HG03159 (cell line): ENCODE data around the gene HOXB5.

ENCODE experiments used
- ATAC-seq: cut with Tn5 transposase; IDR thresholded peaks from one replicate; pipeline ENCODE4 v1.9.1; 2021; ENCODE audit warnings: mild to moderate bottlenecking, moderate library complexity; ENCODE audit not compliant: unreplicated experiment

Gene HOXB5

DNA sequence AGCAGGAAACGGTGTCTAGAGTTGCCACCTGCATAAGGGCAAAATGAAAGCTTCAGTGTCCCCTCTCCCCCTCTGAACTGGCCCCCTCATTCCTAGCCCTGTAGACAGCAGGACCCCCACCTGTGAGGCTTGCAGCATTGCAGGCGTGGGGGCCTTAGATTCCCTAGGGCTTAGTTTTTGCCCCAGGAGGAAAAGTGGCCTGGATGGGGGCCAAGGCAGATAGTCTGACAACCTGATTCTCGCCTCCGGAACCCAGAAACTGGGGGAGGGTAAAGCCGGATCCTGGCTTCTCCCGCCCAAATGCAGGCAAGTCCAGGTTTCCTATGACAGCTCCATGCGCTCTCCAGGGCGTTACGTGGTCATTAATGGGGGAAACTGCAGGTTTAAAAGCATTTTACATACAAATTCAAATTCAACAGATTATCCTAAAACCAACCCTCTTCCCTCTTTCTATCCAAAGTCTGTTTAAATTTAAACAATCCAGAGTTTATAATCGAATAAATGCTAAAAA lies 11.9 kb upstream of the HOXB5 start:
- ATAC-seq, result no peak

DNA sequence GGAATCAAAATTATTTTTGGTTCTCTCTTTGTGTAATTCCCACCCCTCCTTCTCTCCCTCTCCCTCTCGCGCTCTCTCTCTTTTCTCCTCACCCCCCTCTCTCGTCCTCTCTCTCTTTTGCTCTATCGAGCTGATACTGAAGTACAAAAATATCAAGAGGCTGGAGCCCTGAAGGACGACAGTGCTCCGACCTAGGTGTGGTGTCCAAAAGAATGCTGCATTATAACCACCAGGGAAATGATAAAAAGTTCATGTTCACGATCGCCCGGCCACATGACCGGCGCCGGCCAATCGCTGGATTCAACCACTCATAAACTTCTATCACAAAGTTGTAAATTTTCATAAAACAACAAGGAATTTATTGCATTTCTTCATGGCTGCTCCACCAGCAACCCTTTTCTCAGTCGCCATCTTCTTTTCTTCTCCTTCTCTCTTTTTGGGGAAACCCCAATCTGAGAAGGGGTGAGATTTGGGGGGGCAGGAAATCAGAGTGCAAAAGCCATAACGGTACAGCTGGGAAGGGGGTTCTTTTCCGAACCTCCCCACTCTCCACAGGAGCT lies 11.3 kb upstream of the HOXB5 start, which contains the start of gene HOXB6:
Gene HOXB6, minus strand, starts transcription at position 217 of the 560 bp plus-strand sequence. CDS start 6,836 bp downstream, outside the sequence.
- no peak for ATAC-seq

DNA sequence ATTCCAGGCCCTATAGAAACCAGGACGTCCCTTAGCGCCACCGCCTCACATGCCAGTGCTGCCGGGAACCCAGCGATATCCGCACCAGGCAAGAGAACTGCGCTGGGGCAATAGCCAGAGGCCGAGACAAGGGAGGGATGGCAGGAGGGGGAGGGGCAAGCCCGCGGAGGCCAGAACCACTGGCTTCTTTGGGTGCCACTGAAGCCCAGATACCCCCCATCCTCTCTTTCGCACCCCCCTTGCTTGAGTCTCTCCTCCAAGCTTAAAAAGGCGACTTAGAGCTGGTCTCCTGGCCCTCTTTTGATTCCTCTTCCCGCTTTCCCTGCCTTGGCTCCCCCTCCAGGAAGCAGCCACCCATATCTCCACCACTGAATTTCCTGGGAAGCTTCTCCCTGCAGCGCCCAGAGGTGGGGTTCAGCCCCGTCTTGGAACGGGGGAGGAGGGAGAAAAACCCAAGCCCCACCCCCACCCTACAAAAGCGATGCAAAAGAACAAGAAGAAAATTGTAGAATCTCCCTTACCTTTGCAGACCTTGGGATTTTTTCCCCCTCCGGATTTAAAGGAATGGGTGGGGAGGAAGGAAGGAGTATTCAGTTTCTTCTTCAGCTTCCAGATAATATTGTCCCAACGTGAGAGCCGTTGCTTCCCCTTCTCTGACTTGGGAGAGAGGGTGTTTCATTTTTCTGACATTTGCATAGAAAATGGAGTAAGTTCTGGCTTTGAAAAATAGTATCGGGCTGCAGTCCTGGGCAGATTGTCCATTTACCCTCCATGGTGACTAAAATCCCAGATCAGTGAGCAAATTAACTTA lies 10.6 kb upstream of the HOXB5 start:
- ATAC-seq, result no peak

DNA sequence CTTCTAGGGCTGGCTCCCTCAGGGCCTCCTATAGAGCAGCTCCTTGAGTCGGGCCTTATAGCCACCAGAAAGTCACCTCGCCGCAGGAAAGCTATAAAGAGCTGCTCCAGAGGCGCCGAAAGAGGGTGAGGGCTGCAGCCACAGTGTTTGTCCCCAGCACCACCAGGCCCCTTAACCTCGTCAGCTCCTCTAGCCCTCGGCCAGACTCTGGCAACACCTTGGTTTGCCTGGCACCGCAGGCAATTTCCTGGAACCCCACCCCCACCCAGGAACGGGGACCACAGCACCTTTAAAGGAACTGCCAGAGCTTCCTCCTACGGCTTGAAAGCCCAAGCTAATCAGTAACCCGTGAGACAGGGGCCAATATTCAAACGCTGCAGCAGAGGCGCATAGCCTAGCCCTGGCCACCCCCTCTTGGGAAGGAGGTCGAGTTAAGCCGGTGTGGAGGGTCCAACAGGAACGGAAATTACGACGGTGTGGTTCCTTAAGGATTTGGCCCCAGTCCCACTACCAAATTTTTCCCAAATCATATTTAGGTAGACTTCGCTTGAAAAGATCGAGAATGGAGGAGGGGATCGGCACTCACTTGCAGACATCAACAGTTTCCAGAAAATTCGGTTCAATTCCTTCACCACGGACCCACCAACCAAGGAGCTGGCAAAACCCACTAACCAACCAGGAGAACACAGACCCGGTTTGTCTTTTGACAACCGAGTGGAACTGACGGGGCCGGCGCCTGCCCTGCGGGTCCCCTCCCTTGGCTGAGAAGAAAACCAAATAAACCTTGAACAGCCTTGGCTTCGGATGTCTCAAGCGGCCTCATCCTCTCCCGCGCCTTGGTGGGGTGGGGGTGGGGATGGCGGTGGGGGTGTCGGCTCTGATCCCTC lies 8.2 kb upstream of the HOXB5 start:
- no peak for ATAC-seq

DNA sequence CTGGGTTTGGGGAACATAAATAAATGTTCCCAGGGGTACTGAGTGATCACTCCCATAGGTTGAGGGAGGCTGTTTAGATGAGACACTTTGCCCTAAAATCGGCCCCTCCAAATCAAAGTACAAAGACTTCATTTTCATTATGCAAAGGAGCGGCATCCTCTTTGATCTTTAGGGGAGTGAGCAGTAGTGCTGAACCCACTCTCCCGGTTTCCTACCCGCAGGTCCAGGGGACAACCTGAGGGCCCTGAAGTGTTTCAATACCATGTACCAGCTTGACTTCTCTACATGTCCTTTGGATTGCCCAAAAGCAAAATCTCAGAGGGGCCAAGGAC lies 7.6 kb upstream of the HOXB5 start:
- no peak for ATAC-seq

DNA sequence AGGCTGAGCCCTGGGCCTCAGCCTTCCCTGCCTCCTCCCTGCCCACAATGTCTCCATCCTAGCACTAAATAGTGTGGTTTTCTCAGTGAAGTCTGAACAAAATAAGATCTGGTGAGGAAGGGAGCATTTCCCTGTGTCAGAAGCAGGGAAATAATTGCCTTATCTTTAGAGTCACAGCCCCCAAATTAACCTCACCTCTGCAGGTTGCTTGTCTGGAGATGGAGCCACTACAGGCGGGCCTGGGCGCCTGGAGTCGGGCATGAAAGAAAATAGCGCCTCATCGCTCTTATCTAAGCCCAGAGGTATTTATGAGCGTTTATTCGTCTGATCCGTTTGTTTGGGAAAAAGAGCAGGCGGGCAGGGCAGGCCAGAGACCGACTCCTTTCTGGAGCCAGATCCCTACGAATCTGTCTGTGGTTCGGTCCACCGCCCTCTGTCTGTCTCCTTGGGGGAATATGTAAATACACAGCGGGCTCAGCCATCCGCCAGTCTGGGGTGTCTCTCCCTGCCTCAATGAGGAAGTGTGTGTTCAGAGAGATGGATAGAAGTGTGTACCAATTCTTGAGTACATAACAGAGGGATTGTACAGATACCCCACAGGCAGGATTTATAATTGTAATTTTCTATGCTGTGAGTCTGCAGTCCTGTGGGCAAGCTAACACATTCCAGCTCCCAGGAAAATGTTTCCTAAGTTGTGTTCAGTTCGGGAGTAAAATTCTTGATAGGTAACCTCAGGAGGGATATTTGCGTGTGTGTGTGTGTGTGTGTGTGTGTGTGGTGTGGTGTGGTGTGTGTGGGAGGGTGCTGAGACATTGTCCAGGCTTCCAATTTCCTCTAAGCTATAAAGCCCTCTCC lies 6.9 kb upstream of the HOXB5 start:
- ATAC-seq, result no peak

DNA sequence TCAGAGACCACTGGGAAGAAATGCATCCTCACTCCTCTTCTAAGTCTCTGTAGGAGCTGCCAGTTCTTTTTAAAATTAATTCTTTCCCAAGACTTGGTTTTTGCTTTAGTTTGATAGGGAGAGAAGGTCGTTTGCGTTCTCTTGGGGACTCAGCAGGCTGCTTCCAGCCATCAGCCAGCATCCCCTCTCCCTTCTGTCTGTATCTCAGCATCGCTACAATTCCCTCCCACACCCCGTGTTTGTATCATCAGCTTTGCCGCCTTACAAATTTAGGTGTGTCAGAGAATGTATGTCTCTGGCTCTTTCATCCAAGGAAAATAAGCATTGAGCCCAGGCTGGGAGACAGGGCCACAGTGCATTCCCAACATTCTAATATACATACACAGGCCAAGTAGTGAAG lies 5.8 kb upstream of the HOXB5 start:
- no peak for ATAC-seq

DNA sequence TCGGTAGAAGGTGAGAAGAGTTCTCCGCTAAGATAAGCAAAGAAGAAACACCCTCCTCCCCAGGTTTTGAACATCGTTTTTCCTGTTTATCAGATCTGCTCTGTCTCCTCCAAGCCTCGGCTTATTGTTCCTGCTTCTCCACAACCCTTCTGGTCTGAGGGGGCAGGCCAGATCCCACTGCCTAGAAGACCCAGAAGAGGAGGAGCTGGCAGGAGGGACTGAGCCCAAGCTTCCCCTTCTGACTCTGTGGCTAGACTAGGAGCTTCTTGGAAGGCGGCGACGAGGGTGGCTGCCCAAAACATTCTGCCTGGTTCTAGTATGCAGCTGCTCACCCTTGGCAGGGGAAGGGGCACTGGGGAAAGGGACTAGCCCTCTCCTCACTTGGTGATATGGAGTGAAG lies 5.2 kb upstream of the HOXB5 start:
- no peak for ATAC-seq

DNA sequence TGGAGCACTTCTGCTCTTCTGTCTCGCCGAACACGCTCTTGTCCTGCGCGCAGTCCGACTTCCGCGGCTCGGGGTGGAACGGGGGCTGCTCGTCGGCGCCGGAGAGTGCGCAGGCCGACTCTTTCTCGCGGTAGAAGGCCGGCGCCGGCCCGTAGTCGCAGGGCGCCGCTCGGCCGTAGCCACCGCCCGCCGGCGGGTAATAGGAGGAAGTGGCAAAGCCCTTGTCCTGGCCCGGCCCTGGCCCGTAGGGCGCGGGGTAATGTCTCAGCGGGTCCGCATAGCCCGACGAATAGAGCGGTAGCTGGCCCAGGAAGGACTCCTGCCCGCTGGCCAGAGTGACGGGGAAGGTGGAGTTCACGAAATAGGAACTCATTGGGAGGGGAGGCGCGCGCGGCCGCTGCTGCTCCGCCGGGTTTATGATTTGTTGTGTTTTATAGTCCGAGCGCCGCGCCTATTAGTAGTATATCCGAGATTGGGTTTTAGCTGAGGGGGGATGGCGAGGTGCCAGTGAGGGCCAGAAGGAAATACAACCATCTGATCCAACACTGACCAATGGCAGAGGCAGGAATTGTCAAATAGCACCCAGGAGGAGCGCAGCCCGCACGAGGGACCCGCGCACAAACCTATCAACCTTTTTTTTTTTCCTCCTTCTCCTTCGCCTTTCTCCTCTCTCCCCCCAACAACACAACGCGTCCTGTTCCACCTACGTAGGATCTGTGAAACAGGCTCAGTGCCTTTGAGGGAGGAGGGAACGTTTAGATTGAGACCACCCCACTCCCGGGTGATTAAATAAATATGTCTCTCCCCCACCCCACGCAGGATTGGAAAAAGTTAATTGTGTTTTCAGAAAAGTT lies 4.4 kb upstream of the HOXB5 start:
- ATAC-seq, result no peak

DNA sequence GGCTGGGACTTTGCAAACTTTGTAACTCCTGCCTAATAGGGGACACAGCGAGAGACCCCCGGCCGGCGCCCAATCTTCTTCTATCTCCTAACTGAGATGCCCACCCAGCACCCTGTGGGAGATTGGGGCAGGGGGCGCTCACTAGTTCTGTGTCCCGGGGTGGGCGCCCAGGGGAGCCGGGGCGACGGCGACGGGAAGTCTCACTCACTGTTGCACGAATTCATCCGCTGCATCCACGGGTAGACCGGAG lies 3.9 kb upstream of the HOXB5 start:
- ATAC-seq, result no peak

DNA sequence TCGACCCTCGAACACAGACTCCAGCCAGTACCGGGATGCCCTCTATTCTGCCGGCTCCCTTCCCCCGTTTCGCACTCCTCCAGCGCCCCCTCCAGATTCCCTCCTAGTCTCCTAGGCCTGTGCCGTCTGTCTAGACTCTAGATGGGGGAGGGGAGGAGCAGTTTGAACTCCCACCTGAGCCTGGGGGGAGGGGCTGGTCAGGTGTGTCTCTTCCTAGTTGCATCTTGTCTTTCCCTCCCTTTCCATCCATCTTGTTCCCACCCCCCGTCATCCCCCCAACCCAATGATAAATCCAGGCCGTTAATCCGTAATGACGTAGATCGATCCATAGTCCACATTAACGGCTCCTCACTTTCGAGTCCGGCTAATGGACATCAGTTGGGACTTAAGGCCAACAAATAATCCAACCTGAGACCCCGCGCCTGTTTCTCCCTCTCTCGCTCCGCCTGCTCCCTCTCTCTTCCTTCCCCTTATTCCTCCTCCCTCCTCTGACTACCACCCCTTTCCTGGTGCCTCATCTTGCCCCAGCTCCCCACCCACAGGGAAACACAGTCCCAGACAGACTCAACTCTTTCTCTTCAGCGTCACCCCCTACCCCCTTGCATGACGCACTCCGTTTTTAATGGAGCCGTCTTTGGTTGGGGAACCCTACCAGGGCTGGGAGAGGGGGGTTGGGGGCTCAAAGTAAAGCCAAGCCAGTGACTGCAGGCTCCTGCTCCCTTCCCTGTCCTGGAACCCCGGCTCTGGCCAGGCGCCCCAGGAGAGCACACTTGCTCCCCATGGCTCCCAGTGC lies 3.4 kb upstream of the HOXB5 start:
- no peak for ATAC-seq

DNA sequence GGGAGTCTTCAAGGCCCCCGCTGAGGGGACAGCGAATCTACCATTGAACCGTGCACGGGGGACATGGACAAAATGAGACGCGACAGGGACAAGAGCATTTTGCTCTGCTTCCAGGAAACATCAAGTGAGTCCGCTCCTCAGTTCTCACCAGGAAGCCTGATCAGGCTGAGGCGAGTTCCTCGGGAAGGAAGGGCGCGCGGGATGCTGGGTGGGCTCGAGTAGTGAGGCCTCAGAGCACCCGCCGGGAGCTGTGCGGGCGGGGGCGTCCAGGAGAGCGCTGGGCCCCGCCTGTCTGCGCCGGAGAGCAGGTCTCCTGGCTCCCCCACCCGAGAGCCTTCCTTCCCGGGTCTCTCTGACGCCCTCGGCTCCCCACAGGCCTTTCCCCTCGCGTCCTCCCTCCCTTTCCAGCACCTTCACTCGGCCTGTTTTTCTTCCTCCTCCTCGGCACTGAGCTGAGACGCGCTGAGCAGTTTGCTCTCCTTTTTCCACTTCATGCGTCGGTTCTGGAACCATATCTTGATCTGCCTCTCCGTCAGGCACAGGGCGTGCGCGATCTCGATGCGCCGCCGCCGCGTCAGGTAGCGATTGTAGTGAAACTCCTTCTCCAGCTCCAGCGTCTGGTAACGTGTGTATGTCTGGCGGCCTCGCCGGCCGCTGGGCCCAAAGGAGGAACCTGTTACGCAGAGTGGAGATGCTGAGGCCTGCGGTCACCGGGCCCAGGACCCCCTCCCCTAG lies 2.6 kb upstream of the HOXB5 start:
- ATAC-seq, result no peak

DNA sequence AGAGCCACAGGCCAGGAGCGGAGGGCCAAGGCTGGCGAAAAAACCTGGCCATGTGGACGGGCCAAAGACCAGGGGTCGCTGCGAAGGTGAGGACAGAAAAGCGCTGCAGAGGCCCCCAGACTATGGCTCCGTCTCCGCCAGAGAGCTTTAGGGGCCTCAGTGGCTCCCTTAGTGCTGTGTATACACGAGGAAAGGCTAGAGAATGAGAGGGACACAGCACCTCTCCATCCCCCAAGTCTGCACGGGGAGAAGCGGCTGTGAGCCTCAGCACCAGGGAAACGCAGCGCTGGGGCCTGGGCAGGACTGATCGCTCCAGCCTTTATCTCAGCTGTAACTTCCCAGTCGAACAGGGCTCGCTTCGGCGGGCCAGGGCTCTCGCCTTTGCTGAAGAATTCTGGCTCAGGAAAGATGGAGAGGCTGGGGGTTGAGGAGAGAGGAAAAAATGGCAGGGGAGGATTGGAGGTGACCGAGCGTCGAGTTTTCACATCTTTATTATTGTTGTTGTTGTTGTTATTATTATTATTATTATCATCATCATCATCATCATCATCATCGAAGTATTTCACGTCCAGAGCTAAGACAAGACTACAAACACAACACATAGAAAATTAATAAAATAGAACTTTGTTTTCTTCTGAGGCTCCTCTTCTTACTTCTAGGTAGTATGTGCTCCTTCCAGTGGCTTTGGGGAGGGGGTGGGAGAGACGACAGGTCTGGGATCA lies 1.9 kb upstream of the HOXB5 start:
- no peak for ATAC-seq

DNA sequence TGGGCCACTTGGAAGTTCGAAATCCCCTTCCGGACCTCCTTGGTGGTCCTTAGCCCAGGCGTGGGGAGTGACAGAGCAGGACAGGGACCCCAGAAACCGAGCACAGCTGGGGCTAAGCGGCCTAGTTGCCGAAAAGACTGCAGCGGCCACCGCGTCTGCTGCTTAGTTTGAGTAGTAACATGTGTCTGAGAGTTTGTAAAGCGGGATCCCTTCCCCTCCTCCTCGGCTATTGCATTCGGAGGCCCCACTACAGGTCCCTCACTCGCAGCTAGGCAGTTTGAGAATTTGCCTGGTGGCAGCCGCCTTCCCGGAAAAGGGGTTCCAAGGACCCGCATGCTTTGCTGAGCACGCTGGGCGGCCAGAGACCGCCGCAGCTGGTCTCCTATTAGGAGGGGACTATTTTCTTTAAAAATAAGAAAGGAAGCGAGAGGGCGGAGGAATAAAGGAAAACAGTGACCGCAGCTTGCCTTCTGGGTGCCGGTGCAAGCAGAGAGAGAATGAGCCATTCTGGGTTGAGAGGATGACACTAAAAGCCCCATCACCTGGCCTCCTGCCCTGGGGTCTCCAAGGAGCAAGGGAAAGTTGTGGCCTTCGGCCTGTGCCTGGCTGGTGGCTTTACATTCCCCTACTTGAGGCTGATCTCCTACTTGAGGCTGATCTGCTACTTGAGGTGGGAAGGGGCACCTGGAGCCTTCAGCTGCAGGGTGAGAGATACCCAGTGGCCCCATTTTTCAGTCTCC lies 1.1 kb upstream of the HOXB5 start:
- no peak for ATAC-seq

DNA sequence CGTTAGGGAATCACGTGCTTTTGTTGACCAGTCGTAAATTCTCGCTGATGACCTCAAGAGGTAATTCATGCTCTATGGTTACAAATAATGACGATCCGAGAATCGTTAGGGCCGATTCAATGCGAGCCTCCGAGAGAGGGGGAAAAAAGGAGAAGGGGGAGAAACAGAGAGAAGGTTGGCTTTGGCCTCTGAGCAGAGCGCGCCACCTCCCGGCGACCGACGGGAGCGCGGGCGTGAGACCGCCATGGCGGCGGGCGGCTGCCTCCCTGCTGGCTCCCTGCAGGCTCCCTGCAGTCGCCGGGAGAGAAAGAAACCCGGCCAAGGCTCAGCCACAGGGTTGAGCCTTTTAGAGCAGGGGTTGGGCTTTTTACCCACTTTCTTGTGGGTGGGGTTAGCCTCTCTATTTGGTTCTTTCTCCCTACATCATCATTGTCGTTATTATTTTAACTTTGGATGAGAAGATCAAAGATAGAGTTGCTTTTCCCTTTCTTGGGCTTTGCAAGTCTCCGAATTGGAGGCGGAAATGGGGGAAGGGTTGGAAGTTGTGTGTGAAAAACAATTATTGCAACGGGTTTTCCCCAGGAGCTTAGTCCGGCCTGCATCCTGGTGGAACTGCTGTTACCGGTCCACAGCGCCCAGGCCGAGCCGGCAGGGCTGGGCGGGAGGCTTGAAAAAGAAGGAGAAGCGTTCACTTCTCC lies 410 bp upstream of the HOXB5 start:
- no peak for ATAC-seq

DNA sequence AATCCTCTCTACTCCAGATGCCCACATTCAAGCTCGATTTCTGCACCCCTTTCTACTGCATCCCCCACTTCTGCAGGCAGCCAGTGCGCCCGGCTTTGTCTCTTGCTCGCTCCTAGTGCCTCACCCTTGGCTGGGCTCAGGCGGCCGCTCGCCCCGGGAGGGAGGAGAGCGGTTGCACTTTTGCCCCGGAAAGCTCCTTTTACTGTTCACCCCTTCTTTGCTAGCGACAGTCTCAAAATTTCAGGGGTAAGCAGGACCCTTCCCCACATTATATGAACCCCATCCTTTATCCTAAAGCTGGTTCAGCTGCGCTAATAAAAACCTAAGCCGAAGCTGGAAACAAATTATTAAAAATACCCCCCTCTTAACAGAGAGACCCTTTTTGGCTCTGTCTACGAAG lies 1.0 kb downstream of the HOXB5 start:
- no peak for ATAC-seq

DNA sequence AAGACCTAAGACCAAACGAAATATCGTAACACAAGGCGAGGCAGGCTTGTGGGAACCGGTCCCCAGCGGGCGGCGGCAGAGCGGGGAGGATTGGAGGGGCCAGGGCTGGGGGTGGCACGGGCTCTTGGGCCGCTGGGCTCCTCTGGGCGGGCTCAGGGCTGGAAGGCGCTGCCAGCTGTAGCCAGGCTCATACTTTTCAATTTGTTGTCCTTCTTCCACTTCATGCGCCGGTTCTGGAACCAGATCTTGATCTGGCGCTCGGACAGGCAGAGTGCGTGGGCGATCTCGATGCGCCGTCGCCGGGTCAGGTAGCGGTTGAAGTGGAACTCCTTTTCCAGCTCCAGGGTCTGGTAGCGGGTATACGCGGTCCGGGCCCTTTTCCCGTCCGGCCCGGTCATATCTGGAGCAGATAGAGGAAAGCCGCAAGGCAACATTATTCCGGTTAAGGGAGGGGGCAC lies 1.5 kb downstream of the HOXB5 start:
- ATAC-seq, result no peak
